ENCODE measurements around the gene QPRT.

DNA sequence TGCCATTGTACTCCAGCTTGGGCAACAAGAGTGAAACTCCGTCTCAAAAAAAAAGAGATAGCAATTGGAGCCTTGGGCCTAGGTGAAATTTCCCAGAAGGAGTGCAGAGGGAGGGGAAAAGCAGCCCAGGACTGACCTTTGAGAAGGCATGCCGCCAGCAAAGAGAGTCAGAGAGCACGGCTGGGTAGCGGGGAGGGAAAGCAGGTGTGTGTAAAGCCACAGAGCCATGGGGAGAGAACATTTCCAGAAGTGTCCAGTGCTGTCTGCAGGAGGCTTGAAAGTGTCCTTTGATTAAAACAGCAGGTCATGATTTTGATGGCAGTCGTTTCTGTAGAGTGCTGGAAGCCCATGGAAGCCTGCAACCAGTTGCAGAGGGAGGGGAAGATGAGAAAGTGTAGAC lies 58.7 kb downstream of the QPRT start:
- TF ChIP-seq, protein P1, sequence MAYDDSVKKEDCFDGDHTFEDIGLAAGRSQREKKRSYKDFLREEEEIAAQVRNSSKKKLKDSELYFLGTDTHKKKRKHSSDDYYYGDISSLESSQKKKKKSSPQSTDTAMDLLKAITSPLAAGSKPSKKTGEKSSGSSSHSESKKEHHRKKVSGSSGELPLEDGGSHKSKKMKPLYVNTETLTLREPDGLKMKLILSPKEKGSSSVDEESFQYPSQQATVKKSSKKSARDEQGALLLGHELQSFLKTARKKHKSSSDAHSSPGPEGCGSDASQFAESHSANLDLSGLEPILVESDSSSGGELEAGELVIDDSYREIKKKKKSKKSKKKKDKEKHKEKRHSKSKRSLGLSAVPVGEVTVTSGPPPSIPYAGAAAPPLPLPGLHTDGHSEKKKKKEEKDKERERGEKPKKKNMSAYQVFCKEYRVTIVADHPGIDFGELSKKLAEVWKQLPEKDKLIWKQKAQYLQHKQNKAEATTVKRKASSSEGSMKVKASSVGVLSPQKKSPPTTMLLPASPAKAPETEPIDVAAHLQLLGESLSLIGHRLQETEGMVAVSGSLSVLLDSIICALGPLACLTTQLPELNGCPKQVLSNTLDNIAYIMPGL (CRISPR knock-in tag; IDR thresholded peaks at IDR 0.05) = no peak
- TF ChIP-seq, protein P2, sequence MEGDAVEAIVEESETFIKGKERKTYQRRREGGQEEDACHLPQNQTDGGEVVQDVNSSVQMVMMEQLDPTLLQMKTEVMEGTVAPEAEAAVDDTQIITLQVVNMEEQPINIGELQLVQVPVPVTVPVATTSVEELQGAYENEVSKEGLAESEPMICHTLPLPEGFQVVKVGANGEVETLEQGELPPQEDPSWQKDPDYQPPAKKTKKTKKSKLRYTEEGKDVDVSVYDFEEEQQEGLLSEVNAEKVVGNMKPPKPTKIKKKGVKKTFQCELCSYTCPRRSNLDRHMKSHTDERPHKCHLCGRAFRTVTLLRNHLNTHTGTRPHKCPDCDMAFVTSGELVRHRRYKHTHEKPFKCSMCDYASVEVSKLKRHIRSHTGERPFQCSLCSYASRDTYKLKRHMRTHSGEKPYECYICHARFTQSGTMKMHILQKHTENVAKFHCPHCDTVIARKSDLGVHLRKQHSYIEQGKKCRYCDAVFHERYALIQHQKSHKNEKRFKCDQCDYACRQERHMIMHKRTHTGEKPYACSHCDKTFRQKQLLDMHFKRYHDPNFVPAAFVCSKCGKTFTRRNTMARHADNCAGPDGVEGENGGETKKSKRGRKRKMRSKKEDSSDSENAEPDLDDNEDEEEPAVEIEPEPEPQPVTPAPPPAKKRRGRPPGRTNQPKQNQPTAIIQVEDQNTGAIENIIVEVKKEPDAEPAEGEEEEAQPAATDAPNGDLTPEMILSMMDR (IDR thresholded peaks at IDR 0.05) = no peak
- no peak for TF ChIP-seq TEAD1 (CRISPR knock-in tag; IDR thresholded peaks at IDR 0.05)
